ENCODE results near the gene SCN4A. TPM values are rescaled to one million over a fixed set of nuclear protein-coding genes. Genes with fewer than 3 reads are reported as not detected.

Gene SCN4A
- total RNA-seq, 4 donors from 2014 or later: 0.80 to 1.5 (median 0.81) TPM

DNA sequence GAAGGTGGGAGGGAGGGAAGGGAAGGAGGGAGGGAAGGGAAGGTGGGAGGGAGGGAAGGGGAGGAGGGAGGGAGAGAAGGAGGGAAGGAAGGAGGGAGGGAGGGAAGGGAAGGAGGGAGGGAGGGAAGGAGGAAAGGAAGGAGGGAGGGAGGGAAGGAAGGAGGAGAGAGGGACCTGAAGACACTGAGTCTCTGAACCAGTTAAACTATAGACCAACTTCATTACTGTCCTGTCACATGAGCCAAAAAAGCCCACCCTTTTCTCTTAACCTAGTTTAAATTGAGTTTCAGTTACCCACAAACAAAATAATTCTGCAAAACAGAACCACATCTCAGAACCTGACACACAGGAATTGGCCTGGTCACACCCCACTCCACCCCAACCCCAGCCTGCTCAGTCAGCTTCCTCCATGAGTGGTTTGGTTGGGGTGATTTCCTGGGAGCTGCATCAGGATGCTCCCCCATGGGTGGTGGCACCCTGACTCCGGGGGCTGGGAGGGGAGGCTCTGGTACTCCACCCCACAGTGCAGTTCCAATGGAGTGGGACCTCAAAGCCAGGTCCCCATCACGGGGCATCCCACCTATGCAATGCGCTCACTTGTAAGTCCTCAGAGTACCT lies 20.8 kb upstream of the SCN4A start:
- WGBS, 2 donors: 71% methylated on average over 3 of the region's 3 CpGs
- no peak for TF ChIP-seq POLR2A (IDR thresholded peaks at IDR 0.05)
- no peak for TF ChIP-seq CTCF (IDR thresholded peaks at IDR 0.05)
- peak in 1 of 2 donors; percentile 70 for DNase-seq (ENCODE audit: low spot score in 2 of 2)
- intact Hi-C loops (cut with DNase I; ENCODE audit: low total_unique reads): no loop called here
- no peak overlapping the region for H3K4me3 ChIP-seq (ENCODE audit: low read depth, poor library complexity, severe bottlenecking)

- H3K4me3 ChIP-seq (ENCODE audit: low read depth, poor library complexity, severe bottlenecking): no peak overlapping the region
- WGBS, 2 donors: 70 to 76% methylated on average over 11 of the region's 11 CpGs
- DNase-seq (ENCODE audit: low spot score in 2 of 2): no peak
- TF ChIP-seq CTCF (IDR thresholded peaks at IDR 0.05): no peak
- TF ChIP-seq POLR2A (IDR thresholded peaks at IDR 0.05): no peak
- intact Hi-C loops (cut with DNase I; ENCODE audit: low total_unique reads): no loop called here
Measured at GRCh38 chr17:63991611-63992010, 18.9 kb upstream of the SCN4A start.

GRCh38 chr17:63989622-63990345 lies 17.1 kb upstream of the SCN4A start:
- TF ChIP-seq CTCF (IDR thresholded peaks at IDR 0.05): no peak
- TF ChIP-seq POLR2A (IDR thresholded peaks at IDR 0.05): no peak

GRCh38 chr17:63988741-63989621 lies 16.3 kb upstream of the SCN4A start:
- no peak for DNase-seq (ENCODE audit: low spot score in 2 of 2)
- whole genome bisulfite sequencing, 2 donors: 47 to 49% methylated on average over 22 to 35 of the region's 35 CpGs
- TF ChIP-seq POLR2A (IDR thresholded peaks at IDR 0.05): no peak
- TF ChIP-seq CTCF (IDR thresholded peaks at IDR 0.05): no peak
- intact Hi-C loops (cut with DNase I; ENCODE audit: low total_unique reads): no loop called here
- H3K4me3 ChIP-seq (ENCODE audit: low read depth, poor library complexity, severe bottlenecking): no peak overlapping the region

More at GRCh38 chr17:63989622-63990345, 17.1 kb upstream of the SCN4A start:
- intact Hi-C loops (cut with DNase I; ENCODE audit: low total_unique reads): no loop called here
- no peak overlapping the region for H3K4me3 ChIP-seq (ENCODE audit: low read depth, poor library complexity, severe bottlenecking)
- WGBS, 2 donors: 79% methylated on average over 21 of the region's 21 CpGs
- no peak for DNase-seq (ENCODE audit: low spot score in 2 of 2)

- 88 to 94% methylated on average over 3 to 5 of the region's 5 CpGs for WGBS, 2 donors
- TF ChIP-seq POLR2A (IDR thresholded peaks at IDR 0.05) (no peak), CTCF (IDR thresholded peaks at IDR 0.05) (no peak)
- no peak for DNase-seq (ENCODE audit: low spot score in 2 of 2)
- intact Hi-C loops (cut with DNase I; ENCODE audit: low total_unique reads): no loop called here
- H3K4me3 ChIP-seq (ENCODE audit: low read depth, poor library complexity, severe bottlenecking): no peak overlapping the region
Measured at GRCh38 chr17:63988127-63988478, 15.4 kb upstream of the SCN4A start.
